WTC11 (cell line): ENCODE results near the gene TSHZ1. TPM values are rescaled to one million over a fixed set of nuclear protein-coding genes. Genes with fewer than 3 reads are reported as not detected.

Experiments used
- ATAC-seq: fragments of 200-7000 bp; cut with Tn5 transposase; 2 replicates; pipeline ENCODE4 v1.10.0; 2021; ENCODE audit warnings: mild to moderate bottlenecking, moderate library complexity
- CTCF ChIA-PET: fragments of 300-600 bp; sonication (Branson Sonifier 250); formaldehyde crosslinking; loops from one replicate; lab custom pipeline; 2021; ENCODE audit warnings: antibody characterized with exemption; lab: Charles Lee
- POLR2A ChIA-PET: fragments of 350-600 bp; sonication (Branson Sonifier 250); formaldehyde crosslinking; loops from one replicate; lab custom pipeline; 2021; ENCODE audit warnings: antibody characterized with exemption; lab: Charles Lee
- DNase-seq: peaks from one replicate; pipeline ENCODE4 v3.0.0; 2021; ENCODE audit warnings: low spot score
- H3K27ac Mint-ChIP-seq: 2 replicates; pipeline ENCODE4 v1.8.0; 2021; ENCODE audit warnings: mixed read lengths
- H3K27me3 Mint-ChIP-seq: 2 replicates; pipeline ENCODE4 v1.8.0; 2021; ENCODE audit warnings: low read depth, mild to moderate bottlenecking, moderate library complexity, mixed read lengths
- H3K36me3 Mint-ChIP-seq: 2 replicates; pipeline ENCODE4 v1.8.0; 2021; ENCODE audit warnings: mixed read lengths
- H3K4me1 Mint-ChIP-seq: 2 replicates; pipeline ENCODE4 v1.8.0; 2022; ENCODE audit warnings: mixed read lengths
- H3K4me3 Mint-ChIP-seq: 2 replicates; pipeline ENCODE4 v1.8.0; 2021; ENCODE audit warnings: mild to moderate bottlenecking, moderate library complexity, mixed read lengths
- H3K9me3 Mint-ChIP-seq: 2 replicates; pipeline ENCODE4 v1.8.0; 2021; ENCODE audit warnings: mixed read lengths
- ATF1 ChIP-seq: sonication (generic); formaldehyde crosslinking; IDR thresholded peaks from 2 replicates; pipeline ENCODE4 v1.8.1; 2023; ENCODE audit warnings: mild to moderate bottlenecking, moderate library complexity, missing genetic modification reagents
- CREB1 ChIP-seq: sonication (generic); formaldehyde crosslinking; IDR thresholded peaks from 2 replicates; pipeline ENCODE4 v1.8.0; 2023; ENCODE audit warnings: mild to moderate bottlenecking, missing genetic modification reagents
- ESRRA ChIP-seq: sonication (generic); formaldehyde crosslinking; IDR thresholded peaks from 2 replicates; pipeline ENCODE4 v1.8.1; 2022; ENCODE audit warnings: mild to moderate bottlenecking, missing genetic modification reagents, borderline replicate concordance
- NFATC4 ChIP-seq: fragments of 250-450 bp; sonication (Bioruptor Pico); IDR thresholded peaks from 2 replicates; pipeline ENCODE4 v1.9.0; 2021; ENCODE audit warnings: mild to moderate bottlenecking
- NFE2L1 ChIP-seq: sonication (generic); formaldehyde crosslinking; IDR thresholded peaks from 2 replicates; pipeline ENCODE4 v1.8.1; 2023; ENCODE audit warnings: missing genetic modification reagents
- PRRX2 ChIP-seq: fragments of 250-450 bp; sonication (Bioruptor Pico); IDR thresholded peaks from 2 replicates; pipeline ENCODE4 v1.8.0; 2021; ENCODE audit warnings: mild to moderate bottlenecking
- TEAD1 ChIP-seq: sonication (generic); formaldehyde crosslinking; IDR thresholded peaks from 2 replicates; pipeline ENCODE4 v1.8.0; 2022; ENCODE audit warnings: mild to moderate bottlenecking, missing genetic modification reagents
- TEAD4 ChIP-seq: sonication (generic); formaldehyde crosslinking; IDR thresholded peaks from 2 replicates; pipeline ENCODE4 v1.8.0; 2022; ENCODE audit warnings: mild to moderate bottlenecking, missing genetic modification reagents
- ZNF121 ChIP-seq: sonication (generic); formaldehyde crosslinking; IDR thresholded peaks from 2 replicates; pipeline ENCODE4 v1.8.0; 2023; ENCODE audit warnings: missing genetic modification reagents
- ZNF138 ChIP-seq: sonication (generic); formaldehyde crosslinking; conservative IDR thresholded peaks from 2 replicates; pipeline ENCODE4 v1.8.1; 2022; ENCODE audit warnings: mild to moderate bottlenecking, moderate library complexity, missing genetic modification reagents
- total RNA-seq: library from RNA; stranded (reverse); gene quantifications from 3 replicates; pipeline ENCODE4 v1.2.3, GENCODE V29; 2021
- TF ChIP-seq, protein P1 (sequence below): sonication (generic); formaldehyde crosslinking; IDR thresholded peaks from 2 replicates; pipeline ENCODE4 v1.8.0; 2022; ENCODE audit warnings: missing genetic modification reagents
- TF ChIP-seq, protein P2 (sequence below): sonication (generic); formaldehyde crosslinking; IDR thresholded peaks from 2 replicates; pipeline ENCODE4 v1.8.0; 2023; ENCODE audit warnings: missing genetic modification reagents, mild to moderate bottlenecking, borderline replicate concordance
- TF ChIP-seq, protein P3 (sequence below): sonication (generic); formaldehyde crosslinking; IDR thresholded peaks from 2 replicates; pipeline ENCODE4 v1.8.1; 2023; ENCODE audit warnings: mild to moderate bottlenecking, missing genetic modification reagents, moderate library complexity
- TF ChIP-seq, protein P4 (sequence below): fragments of 250-450 bp; sonication (Bioruptor Pico); IDR thresholded peaks from 2 replicates; pipeline ENCODE4 v1.8.0; 2021; ENCODE audit warnings: mild to moderate bottlenecking
- TF ChIP-seq, protein P5 (sequence below): sonication (generic); formaldehyde crosslinking; IDR thresholded peaks from 2 replicates; pipeline ENCODE4 v1.8.1; 2023; ENCODE audit warnings: mild to moderate bottlenecking, missing genetic modification reagents, borderline replicate concordance

The TSHZ1 gene
- total RNA-seq, 1 experiment from 2014 or later = 2.9 TPM

DNA sequence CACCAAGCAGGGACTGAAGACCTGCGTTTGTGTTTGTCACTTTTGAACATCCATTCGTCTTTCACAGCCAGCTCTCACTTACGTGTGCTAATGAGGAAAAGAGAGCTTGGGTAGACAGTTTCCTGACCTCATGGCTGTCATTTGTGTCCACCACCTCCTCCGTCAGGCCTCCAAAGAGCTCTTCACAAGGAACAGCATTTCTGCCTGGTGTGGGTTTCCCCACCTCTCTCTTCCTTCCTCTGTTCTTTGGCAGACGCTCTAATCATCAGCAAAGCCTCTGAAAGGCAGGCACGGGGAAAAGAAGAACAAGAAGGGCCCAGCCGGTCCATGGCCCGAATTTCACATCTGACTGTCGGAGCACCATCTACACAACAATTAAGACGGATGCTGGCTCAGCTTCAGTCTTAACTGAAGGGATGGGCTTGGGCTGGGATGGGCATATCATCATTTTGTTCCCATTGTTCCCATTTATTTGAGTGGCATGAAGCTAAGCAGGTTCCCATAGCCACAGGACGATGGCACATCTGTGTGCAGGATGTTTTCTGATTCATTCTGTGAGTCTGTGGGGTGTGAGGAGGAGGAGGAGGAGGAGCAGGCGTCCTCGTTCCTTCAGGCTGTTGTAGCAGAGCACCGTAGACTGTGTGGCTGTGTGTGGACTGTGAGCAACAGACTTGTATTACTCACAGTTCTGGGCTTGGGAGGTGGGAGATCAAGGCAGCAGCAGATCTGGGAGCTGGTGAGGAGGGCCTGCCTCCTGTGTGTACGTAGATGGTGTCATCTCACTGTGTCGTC lies 66.4 kb downstream of the TSHZ1 start:
- Mint-ChIP-seq H3K27me3 (no peaks in the 10 kb centered on the region), H3K9me3 (no peaks in the 10 kb centered on the region), H3K4me1 (peaks cover 21% of the 10 kb centered on the region), H3K36me3 (no peaks in the 10 kb centered on the region), H3K27ac (peak overlapping the region; percentile 42; the same call in 1 of the 2 replicates), H3K4me3 (no peak overlapping the region)
- ChIA-PET POLR2A (no interaction called here), CTCF (interaction anchor here (0.8 kb wide), 1 partner anchor 37 kb away, joined by 3 read pairs; no protein-coding TSS in a partner anchor)
- ATAC-seq (peak; percentile 60; the same call in 1 of the 2 replicates), DNase-seq (no peak)
- TF ChIP-seq, protein P1, sequence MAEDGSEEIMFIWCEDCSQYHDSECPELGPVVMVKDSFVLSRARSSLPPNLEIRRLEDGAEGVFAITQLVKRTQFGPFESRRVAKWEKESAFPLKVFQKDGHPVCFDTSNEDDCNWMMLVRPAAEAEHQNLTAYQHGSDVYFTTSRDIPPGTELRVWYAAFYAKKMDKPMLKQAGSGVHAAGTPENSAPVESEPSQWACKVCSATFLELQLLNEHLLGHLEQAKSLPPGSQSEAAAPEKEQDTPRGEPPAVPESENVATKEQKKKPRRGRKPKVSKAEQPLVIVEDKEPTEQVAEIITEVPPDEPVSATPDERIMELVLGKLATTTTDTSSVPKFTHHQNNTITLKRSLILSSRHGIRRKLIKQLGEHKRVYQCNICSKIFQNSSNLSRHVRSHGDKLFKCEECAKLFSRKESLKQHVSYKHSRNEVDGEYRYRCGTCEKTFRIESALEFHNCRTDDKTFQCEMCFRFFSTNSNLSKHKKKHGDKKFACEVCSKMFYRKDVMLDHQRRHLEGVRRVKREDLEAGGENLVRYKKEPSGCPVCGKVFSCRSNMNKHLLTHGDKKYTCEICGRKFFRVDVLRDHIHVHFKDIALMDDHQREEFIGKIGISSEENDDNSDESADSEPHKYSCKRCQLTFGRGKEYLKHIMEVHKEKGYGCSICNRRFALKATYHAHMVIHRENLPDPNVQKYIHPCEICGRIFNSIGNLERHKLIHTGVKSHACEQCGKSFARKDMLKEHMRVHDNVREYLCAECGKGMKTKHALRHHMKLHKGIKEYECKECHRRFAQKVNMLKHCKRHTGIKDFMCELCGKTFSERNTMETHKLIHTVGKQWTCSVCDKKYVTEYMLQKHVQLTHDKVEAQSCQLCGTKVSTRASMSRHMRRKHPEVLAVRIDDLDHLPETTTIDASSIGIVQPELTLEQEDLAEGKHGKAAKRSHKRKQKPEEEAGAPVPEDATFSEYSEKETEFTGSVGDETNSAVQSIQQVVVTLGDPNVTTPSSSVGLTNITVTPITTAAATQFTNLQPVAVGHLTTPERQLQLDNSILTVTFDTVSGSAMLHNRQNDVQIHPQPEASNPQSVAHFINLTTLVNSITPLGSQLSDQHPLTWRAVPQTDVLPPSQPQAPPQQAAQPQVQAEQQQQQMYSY (CRISPR knock-in tag) = no peak
- TF ChIP-seq, protein P2, sequence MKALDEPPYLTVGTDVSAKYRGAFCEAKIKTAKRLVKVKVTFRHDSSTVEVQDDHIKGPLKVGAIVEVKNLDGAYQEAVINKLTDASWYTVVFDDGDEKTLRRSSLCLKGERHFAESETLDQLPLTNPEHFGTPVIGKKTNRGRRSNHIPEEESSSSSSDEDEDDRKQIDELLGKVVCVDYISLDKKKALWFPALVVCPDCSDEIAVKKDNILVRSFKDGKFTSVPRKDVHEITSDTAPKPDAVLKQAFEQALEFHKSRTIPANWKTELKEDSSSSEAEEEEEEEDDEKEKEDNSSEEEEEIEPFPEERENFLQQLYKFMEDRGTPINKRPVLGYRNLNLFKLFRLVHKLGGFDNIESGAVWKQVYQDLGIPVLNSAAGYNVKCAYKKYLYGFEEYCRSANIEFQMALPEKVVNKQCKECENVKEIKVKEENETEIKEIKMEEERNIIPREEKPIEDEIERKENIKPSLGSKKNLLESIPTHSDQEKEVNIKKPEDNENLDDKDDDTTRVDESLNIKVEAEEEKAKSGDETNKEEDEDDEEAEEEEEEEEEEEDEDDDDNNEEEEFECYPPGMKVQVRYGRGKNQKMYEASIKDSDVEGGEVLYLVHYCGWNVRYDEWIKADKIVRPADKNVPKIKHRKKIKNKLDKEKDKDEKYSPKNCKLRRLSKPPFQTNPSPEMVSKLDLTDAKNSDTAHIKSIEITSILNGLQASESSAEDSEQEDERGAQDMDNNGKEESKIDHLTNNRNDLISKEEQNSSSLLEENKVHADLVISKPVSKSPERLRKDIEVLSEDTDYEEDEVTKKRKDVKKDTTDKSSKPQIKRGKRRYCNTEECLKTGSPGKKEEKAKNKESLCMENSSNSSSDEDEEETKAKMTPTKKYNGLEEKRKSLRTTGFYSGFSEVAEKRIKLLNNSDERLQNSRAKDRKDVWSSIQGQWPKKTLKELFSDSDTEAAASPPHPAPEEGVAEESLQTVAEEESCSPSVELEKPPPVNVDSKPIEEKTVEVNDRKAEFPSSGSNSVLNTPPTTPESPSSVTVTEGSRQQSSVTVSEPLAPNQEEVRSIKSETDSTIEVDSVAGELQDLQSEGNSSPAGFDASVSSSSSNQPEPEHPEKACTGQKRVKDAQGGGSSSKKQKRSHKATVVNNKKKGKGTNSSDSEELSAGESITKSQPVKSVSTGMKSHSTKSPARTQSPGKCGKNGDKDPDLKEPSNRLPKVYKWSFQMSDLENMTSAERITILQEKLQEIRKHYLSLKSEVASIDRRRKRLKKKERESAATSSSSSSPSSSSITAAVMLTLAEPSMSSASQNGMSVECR (CRISPR knock-in tag) = no peak
- no peak for TF ChIP-seq TEAD1 (CRISPR knock-in tag)
- no peak for TF ChIP-seq TEAD4 (CRISPR knock-in tag)
- TF ChIP-seq PRRX2 (CRISPR knock-in tag) = no peak
- no peak for TF ChIP-seq NFATC4 (CRISPR knock-in tag)
- TF ChIP-seq CREB1 (CRISPR knock-in tag) = no peak

DNA sequence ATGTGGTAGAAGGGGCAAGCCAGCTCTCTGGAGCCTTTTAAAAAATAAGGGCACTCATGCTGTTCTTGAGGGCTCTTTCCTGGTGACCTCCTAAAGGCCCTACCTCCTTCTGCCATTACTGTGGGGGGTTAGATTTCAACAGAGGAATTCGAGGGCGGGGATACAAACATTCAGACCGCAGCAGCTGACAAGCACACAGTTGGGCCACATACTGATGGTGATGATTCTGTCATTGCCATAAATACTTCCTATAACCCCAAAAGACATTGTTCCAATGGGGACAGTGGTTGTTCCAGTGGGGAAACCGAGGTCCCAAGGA lies 67.0 kb downstream of the TSHZ1 start:
- Mint-ChIP-seq H3K27me3 (no peaks in the 10 kb centered on the region), H3K36me3 (no peaks in the 10 kb centered on the region), H3K4me3 (no peak overlapping the region), H3K9me3 (no peaks in the 10 kb centered on the region), H3K27ac (no peak overlapping the region), H3K4me1 (peaks cover 18% of the 10 kb centered on the region)
- CTCF ChIA-PET = no interaction called here
- TF ChIP-seq NFE2L1 (CRISPR knock-in tag) = no peak
- TF ChIP-seq ZNF138 (CRISPR knock-in tag) = no peak
- TF ChIP-seq ZNF121 (CRISPR knock-in tag) = no peak
- no peak for TF ChIP-seq ATF1 (CRISPR knock-in tag)
- no peak for ATAC-seq
- POLR2A ChIA-PET = no interaction called here
- DNase-seq = no peak

DNA sequence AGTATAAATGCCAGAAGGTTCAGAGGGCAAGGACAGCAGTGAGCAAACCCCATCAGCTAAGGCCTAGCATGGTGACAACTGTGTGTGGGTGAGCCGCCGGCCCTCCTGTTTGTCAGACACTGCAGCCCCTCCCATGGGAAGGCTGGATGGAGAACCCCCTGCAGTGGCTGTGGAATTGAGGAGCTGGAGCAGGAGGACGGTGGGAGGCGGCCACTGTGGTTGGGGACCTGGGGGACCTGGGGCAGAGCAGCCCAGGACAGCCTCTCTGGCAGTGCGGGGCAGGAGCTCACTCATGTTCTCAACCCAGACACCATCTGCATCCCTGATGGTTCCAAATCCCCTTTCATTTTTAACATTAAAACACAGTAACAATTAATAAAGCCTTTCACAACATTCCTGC lies 68.8 kb downstream of the TSHZ1 start:
- Mint-ChIP-seq H3K27ac (no peak overlapping the region), H3K4me1 (peaks cover 18% of the 10 kb centered on the region), H3K4me3 (no peak overlapping the region), H3K36me3 (no peaks in the 10 kb centered on the region), H3K9me3 (no peaks in the 10 kb centered on the region), H3K27me3 (no peaks in the 10 kb centered on the region)
- no peak for DNase-seq
- CTCF ChIA-PET = no interaction called here
- POLR2A ChIA-PET = no interaction called here
- ATAC-seq = no peak
- no peak for TF ChIP-seq ESRRA
- TF ChIP-seq, protein P3, sequence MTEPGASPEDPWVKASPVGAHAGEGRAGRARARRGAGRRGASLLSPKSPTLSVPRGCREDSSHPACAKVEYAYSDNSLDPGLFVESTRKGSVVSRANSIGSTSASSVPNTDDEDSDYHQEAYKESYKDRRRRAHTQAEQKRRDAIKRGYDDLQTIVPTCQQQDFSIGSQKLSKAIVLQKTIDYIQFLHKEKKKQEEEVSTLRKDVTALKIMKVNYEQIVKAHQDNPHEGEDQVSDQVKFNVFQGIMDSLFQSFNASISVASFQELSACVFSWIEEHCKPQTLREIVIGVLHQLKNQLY = no peak
- TF ChIP-seq, protein P4, sequence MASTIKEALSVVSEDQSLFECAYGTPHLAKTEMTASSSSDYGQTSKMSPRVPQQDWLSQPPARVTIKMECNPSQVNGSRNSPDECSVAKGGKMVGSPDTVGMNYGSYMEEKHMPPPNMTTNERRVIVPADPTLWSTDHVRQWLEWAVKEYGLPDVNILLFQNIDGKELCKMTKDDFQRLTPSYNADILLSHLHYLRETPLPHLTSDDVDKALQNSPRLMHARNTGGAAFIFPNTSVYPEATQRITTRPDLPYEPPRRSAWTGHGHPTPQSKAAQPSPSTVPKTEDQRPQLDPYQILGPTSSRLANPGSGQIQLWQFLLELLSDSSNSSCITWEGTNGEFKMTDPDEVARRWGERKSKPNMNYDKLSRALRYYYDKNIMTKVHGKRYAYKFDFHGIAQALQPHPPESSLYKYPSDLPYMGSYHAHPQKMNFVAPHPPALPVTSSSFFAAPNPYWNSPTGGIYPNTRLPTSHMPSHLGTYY (CRISPR knock-in tag) = no peak
- TF ChIP-seq, protein P5, sequence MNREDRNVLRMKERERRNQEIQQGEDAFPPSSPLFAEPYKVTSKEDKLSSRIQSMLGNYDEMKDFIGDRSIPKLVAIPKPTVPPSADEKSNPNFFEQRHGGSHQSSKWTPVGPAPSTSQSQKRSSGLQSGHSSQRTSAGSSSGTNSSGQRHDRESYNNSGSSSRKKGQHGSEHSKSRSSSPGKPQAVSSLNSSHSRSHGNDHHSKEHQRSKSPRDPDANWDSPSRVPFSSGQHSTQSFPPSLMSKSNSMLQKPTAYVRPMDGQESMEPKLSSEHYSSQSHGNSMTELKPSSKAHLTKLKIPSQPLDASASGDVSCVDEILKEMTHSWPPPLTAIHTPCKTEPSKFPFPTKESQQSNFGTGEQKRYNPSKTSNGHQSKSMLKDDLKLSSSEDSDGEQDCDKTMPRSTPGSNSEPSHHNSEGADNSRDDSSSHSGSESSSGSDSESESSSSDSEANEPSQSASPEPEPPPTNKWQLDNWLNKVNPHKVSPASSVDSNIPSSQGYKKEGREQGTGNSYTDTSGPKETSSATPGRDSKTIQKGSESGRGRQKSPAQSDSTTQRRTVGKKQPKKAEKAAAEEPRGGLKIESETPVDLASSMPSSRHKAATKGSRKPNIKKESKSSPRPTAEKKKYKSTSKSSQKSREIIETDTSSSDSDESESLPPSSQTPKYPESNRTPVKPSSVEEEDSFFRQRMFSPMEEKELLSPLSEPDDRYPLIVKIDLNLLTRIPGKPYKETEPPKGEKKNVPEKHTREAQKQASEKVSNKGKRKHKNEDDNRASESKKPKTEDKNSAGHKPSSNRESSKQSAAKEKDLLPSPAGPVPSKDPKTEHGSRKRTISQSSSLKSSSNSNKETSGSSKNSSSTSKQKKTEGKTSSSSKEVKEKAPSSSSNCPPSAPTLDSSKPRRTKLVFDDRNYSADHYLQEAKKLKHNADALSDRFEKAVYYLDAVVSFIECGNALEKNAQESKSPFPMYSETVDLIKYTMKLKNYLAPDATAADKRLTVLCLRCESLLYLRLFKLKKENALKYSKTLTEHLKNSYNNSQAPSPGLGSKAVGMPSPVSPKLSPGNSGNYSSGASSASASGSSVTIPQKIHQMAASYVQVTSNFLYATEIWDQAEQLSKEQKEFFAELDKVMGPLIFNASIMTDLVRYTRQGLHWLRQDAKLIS (CRISPR knock-in tag) = no peak
